IPS-NIHi7 (cell line): Measurements from ENCODE around the gene TARP.

Experiments
- DNase-seq: peaks from one replicate; pipeline ENCODE4 v3.0.0; 2012; ENCODE audit warnings: mixed read lengths; ENCODE audit errors: extremely low spot score

The TARP gene

DNA sequence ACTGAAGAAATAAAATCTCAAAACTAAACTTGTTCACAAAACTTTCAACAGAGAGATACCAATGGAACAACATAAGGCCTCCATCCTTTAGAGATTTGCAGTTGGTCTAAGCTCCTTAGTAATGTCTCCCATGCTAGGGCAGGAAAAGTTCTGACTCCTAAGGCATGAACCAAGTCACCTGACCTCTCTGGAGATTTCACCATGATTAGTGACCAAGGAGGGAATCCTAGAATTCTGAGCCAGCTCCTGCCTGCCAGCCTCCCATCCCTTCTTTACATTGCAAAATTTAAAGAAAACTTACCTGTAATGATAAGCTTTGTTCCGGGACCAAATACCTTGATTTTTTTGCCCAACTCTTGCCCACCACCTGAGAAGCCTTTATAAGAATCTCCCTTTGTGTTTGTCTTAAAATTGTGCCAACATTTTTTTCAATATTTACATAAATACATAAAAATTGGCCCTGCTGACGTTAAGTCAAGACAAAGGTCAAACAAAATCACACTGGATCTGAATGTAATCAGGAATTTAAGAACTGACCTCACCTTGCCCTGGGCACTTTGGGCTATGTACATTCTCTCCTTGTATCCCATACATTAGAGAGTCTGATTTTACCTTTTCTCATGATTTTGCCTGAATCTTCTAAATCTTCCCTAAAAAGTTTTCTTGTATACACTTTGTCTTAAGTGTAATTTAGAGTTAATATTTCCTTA lies at the start of gene TARP:
Gene TARP, minus strand, starts transcription at position 351 of the 710 bp plus-strand sequence.
- no peak for DNase-seq

DNA sequence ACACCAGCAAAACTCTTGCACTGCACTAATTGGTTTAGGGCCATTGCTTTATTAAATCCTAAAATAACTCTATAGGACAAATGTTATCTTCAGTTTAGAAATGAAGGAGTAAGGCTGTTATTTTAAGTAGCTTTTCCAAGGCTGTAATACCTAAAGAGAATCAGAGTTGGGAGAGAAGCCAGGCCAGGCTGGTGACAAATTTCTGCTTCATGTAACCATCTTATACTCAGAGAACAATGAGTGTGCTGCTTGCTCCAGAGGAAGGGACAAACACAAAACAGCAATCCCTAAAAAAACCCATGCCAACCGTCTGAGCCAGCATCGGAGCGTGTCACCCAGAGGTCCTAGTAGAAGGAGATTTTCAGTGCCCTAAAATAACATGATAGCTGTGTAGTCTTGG lies 49.7 kb upstream of the TARP start:
- no peak for DNase-seq

DNA sequence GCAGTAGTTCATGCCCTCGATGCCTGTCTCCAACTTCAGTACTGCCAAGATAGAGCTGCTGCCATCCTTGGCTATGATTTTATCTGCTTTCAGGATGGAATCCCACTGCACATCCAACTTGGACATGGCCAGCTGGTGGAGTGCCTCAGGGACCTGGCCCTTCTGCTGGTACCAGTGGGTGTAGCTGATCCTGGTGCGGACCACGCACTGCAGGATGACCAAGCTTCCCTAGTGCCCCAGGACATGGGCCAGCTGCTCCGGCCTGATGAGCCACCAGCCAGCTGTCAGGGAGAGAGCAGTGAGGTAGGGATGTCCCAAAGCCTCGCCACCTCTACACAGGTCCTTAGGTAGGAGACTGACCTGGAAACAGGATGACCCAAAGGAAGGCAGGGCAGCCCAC lies 49.0 kb upstream of the TARP start:
- no peak for DNase-seq

- no peak for DNase-seq
Observed at GRCh38 chr7:38321967-38322366, 48.5 kb upstream of the TARP start.

DNA sequence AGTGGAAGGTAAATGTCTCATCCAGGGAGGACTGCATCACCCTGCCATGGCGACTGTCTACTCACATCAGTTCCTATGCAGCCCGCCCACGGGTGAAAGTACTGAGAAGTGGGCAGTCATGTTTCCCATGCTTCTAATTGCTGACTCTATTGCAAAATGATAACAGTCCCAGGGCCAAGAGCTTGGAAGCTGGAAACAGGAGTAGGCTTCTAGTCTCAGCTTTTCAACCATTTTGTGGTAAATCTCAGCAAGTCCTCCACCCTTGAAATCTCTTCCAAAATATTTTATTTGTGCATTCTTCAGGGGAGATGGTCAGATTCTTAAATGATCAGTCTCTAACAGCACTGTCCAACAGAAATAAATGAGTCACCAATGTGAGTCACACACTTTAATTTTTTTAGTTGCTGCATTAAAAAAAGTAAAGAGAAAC lies 48.1 kb upstream of the TARP start:
- DNase-seq, result no peak

DNA sequence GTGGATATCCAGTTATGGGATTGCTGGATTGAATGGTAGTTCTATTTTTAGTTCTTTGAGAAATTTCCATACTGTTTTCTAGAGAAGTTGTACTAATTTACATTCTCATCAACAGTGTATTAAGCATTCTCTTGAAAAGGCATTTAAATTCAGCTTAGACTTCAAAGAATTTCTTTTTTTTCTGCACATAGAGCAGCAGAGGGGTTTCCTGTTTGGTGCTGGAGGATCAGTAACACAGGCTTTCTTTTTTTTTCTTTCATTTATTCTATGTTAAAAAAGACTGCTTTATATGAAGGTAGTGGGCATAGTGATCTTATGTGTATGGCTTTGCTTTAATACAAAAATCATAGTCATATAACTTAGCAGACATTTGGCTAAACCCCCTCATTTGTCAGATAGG lies 47.6 kb upstream of the TARP start:
- no peak for DNase-seq

GRCh38 chr7:38319873-38320272 lies 46.4 kb upstream of the TARP start:
- DNase-seq, result no peak

DNA sequence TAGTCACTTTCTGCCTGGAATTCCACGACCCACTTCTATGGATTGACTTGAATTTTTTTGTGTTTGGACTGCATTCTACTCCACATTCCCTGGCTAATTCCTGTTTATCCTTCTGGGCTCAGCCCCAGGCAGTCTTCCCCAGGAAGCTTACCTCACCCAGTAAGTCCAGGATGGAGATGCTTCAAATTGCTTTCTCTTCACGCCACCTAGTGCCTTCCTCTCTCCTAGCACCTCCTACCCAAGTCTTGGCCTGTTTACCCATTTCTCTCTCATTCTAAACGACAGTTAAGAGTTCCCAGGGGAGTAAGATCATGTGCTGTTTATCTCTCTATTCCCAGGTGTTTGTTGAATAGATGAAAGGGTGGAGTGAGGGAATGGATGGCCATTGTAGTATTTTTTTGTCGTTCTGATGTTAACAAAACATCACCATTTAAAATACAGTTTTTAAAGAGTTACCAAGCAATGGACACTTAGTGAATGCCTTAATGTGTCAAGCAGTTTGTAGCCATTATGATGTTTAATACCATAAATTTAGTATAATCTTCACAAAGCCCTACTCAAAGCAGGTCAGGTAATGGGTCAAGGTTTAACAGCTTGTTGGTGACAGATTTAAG lies 45.5 kb upstream of the TARP start:
- DNase-seq, result peak; percentile 84

GRCh38 chr7:38318241-38318640 lies 44.8 kb upstream of the TARP start:
- no peak for DNase-seq

GRCh38 chr7:38317515-38317914 lies 44.1 kb upstream of the TARP start:
- no peak for DNase-seq

DNA sequence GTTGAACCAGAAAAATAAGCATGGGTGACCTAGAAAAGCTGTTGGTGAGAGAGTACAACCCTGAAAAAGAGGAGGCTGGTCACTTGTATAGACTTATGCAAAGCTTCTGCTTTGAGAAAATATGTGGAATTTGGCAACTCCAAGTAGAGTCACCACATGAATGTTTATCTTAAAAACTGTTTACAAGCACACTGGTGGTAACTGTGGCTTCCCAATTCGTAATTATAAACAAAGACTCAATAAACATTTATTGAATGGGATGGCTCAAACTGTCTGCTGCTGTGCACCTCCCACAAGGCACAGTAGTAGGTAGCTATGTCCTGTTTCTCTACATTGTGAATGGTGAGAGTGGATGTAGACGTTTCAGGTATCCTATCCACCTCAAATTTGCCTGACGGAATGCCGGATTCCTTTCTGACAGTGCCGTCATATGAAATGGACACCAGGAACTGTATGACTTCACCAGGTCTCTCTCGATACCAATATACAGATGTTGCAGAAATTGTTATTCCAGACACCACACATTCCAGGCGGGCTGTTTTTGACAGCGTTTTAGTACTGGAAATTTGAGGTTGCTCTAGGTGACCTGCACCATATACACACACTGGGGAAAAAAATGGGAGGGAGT lies 43.4 kb upstream of the TARP start:
- no peak for DNase-seq

GRCh38 chr7:38315410-38315809 lies 42.0 kb upstream of the TARP start:
- DNase-seq, result no peak

DNA sequence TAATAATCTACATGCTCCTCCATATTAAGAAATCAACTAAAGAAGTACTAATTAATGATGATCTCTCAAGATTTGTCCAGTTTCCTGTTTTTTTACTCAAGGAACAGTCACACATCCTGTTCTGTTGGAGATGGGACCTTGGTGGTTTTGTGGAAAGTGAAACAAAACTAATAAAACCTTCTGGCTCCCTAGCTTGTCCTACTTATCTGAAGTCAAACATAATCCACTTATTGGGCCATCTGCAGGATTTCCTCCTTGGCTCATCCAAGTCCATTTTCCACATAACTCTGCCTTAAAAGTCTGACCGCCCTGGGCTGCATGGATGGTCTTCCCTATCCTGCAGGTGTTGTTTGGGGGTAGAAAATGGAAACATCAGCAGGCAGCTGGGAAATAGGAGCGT lies 39.4 kb upstream of the TARP start:
- DNase-seq, result no peak

DNA sequence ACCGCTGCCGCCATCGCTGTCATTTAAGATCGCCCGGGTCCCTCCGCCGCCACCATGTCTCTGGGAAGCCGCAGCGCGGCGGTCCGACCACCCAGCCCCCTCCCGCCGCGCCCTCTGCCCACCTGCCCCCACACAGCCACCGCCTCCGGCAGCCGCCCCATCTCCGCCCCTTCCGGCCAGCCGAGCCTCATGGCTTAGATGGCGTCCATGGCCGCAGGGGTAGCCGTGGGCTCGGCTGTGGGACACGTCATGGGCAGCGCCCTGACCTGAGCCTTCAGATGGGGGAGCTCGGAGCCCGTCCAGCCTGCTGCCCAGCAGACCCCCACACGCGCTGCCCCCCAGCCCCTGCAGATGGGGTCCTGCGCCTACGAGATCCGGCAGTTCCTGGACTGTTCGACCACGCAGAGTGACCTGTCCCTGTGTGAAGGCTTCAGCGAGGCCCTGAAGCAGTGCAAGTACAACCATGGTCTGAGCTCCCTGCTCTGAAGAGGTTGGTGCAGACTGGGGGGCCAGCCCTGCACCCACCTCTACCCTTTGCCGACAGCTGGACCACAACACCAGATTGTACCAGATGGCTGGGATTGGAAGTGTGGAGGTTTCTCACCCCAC lies 38.0 kb upstream of the TARP start:
- DNase-seq, result peak; percentile 30

GRCh38 chr7:38310591-38311101 lies 37.2 kb upstream of the TARP start:
- no peak for DNase-seq

- DNase-seq, result no peak
Observed at GRCh38 chr7:38309555-38309954, 36.1 kb upstream of the TARP start.

DNA sequence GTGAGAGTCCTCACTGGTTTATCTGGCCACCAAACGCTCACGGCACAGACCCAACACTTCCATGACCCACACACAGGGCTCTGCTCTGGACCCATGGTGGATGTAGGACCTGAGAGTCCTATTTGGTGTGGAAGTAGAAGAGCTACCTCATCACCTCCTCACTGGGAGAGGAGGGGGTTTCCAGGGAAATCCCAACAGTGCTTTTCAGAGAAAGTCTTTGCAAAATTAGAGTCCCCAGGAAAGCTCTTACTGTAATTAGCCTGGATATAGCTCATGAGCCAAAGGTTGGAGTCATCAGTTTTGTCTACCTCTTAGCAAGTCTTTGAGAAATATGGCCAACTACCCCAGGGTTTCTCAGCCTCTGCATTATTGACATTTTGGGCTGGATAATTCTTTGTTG lies 34.7 kb upstream of the TARP start:
- DNase-seq, result no peak

DNA sequence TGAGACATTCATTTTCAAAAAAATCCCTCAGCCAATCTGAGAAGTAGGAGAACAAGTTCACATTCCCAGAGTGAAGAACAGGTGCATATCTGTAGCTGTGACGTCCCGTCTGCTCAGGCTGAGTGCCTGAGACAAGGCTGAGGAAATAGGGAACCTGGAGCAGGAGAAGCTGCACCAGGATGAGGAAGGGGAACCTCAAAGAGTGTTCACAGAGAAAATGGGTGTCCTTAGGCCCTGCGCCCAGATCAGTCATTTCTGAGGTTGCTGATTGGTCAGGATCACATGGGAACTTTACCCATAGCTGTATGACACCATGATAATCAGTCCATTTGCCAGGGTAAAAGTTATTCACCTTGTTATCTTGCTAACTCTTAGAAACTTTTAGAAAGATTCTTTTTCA lies 34.2 kb upstream of the TARP start:
- DNase-seq, result no peak

- DNase-seq, result no peak
Observed at GRCh38 chr7:38306914-38307313, 33.5 kb upstream of the TARP start.

DNA sequence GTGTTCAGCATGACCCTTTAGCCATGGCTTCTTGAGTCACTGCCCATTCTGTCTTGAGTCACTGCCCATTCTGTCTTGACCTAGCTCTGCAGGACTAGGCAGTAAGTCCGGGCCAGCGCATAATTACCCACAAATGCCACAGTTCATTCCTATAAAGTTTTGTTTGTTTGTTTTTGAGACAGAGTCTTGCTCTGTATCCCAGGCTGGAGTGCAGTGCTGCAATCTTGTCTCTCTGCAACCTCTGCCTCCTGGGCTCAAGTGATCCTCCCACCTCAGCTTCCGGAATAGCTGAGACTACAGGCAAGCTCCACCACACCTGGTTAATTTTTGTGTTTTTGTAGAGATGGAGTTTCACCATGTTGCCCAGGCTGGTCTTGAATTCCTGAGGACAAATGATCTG lies 32.7 kb upstream of the TARP start:
- DNase-seq, result no peak

DNA sequence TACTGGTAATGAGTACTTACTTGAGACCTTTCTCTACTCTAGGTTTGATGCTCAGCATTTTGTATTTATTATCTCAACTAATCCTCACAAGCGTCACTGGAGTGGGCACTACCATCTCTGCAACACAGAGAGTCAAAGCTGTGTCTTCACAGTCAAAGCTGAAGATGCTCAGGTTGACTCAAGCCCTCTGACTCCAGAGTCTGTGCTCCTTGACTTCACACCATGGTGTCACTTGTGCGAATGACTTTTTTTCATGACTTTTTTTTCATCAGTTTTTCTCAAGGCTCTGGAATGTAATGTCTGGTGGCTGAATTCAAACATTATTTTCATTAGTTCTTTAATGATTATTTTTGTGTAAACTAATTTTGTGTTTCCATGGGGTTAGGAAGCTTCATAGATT lies 30.4 kb upstream of the TARP start:
- DNase-seq, result no peak

DNA sequence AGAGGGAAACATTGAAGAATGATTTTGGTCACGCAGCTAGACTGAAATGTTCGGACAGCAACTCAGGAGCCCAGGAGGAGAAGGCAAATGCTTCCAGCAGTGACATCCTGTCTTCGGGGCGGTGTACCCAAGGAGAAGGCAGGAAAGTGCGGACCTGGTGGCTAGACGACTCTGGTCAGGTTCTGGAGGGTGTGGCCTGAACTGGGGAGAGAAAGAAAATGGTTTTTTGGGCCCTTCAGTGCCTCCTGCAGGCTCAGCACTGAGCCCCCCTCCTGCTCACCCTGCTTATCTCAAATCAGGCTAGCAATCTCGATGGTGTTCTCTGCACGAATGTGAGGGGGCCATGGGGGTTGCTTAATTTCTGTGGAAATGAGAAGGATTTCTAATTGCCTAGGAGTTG lies 26.7 kb upstream of the TARP start:
- DNase-seq, result no peak
